HG02678 (cell line): ENCODE results near the gene CCDC74B.
"Not testable (repeated sequence)": the region's sequence is repeated elsewhere in the genome, so short reads cannot be mapped to it uniquely, and the experiment has no call there.

Experiments
- ATAC-seq: cut with Tn5 transposase; IDR thresholded peaks from one replicate; pipeline ENCODE4 v1.9.1; 2021; ENCODE audit warnings: mild to moderate bottlenecking, moderate library complexity; ENCODE audit not compliant: unreplicated experiment

CCDC74B gene

DNA sequence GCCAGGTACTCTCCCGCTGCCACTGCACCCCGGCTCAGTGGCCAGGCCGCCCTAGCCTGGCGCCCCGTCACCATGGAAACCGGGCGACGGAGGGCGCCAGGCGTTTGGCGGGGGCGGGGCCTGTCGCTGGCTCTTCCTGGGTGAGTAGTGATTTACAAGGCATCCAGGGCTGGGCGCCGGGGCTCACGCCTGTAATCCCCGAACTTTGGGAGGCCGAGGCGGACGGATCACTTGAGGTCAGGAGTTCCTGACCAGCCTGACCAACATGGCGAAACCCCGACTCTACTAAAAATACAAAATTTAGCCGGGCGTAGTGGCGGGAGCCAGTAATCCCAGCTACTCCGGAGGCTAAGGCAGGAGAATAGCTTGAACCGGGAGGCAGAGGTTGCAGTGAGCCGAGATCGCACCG is at the start of gene CCDC74B:
CCDC74B (minus strand) TSS at position 107 of the 409 bp plus-strand sequence. CDS start 116 bp downstream, outside the sequence.
- peak; percentile 97 for ATAC-seq

GRCh38 chr2:130193824-130194223 is 48.9 kb upstream of the CCDC74B start:
- ATAC-seq: not testable (repeated sequence)

DNA sequence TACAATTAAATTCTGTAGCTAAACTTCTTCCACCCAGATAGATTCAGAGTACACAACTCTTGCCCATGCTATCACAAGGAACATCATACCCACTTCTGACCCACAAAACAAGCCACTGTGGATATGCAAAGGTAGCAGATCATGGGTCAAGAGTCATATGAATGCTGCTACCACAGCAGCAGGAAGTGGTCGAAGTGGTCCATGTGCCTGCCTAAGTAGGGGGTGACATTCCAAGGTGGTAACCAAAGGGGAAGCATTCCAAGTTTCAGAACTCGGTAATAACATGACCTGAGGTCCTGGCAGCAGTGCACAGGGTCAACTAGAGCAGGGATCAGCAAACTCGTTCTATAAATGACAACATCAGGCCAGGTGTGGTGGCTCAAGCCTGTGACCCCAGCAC is 47.5 kb upstream of the CCDC74B start:
- ATAC-seq: not testable (repeated sequence)

DNA sequence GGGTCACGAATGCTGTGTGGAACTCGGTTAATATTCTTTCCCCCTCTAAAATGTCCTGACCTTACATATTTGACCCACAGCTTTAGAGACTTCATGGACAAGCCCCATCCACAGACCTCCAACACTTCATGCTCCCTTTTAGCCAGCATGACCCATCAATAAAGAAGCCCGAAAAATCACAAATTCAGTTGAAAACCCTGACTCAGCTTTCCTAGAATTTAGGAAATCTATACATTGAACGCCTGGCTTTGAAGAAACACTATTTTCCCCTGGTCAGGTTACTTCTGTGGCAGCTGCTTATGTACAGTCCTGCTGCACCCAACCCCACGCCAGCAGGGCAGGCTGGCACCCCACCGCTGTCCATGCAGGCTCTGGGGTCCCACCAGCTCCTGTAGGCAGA is 46.4 kb upstream of the CCDC74B start:
- not testable (repeated sequence) for ATAC-seq

GRCh38 chr2:130190237-130190636 is 45.3 kb upstream of the CCDC74B start:
- no peak for ATAC-seq

GRCh38 chr2:130188958-130189357 is 44.0 kb upstream of the CCDC74B start:
- ATAC-seq: not testable (repeated sequence)

DNA sequence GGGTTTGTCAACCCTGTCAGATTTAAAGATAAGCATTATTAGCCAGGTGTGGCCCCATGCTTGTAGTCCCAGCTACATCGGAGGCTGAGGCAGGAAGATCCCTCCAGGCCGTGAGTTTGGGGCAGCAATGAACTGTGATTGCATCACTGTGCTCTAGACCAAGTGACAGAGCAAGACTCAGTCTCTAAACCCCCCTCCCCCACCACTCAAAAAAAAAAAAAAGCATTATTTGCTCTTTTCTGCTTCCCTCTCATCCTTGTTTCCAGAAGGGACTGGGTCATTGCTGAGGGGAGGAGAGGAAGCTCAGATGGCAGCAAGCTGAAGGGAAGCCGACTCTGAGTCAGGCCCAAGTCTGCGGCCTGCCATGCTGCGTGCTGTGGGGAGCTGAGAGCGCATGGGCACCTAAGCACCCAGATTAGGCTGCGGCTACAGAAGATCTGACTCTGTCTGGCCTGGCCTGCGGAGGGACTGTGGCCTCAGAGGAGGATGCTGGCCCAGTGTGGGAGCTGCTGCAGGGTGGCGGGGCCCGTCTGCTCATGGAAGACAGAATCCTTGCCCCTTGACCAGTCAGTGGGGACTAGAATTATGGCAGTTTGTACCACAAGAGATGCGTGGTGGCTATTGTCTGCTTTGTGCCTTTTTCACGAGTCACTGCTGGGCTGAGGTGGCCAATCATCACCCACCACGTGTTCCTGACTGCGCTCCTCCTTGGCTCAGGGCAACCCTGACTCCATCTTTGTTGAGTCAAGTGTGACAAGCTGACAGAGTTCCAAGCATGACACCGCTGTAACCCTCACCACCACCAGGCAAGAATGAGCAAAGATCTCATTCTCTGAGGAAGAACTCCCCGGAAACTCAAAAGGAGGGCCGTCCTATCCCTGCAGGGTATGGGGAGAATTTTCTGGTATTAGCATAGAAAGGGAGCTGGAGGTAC is 43.2 kb upstream of the CCDC74B start:
- not testable (repeated sequence) for ATAC-seq

- no peak for ATAC-seq
Measured at GRCh38 chr2:130187268-130187667, 42.4 kb upstream of the CCDC74B start.

DNA sequence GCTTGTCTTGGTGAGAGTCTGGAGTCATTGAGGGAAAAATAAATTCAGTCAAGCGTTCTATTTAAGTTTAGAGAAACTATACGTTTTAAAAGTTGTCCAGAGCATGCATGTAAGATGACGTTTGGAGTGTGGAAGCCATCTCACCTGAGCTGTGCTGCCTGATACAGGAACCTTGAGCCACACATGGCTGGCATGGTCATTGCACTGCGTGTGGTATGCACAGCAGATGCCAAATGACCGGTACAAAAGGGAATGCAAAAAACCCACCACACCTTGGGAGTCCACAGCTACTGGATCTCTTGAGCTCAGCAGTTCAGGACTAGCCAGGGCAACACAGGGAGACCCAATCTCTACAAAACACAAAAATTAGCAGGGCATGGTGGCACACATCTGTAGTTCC is 41.5 kb upstream of the CCDC74B start:
- no peak for ATAC-seq

DNA sequence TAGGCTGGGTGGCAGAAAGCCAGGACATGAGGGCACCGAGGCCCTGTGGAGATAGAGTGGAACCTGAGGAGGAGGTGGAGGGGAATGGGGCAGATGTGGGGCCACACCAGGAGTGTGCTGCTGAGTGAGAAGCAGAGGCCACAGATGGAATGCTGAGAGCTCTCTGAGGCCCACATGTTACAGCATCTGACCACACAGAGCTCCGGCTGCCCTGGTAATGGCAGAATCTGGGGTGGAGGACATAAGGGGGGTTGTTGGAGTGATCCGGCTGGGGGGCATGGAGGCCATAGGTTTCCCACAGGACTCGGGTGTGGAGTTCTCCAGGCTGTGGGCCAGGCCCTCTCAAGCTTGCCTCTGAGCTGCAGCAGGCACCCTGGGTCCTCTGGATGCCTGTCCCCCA is 41.0 kb upstream of the CCDC74B start:
- no peak for ATAC-seq

DNA sequence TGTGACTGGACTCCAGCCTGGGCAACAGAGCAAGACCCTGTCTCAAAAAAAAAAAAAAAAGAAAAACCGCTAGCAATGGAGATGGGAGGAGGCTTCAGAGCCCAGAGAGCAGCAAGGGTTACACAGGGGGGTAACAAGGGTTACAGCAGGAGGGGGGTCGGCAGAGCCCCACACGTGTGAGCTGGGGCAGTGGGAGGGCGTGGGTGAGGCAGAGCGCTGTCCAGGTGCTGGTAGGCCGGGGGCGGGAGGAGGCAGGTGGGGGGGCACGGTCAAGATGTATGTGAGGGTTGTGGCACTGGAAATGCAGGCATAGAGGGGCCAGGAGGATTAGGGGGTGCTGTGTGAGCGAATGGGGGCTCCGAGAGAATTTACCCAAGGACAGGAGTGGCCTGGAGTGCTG is 40.5 kb upstream of the CCDC74B start:
- no peak for ATAC-seq

DNA sequence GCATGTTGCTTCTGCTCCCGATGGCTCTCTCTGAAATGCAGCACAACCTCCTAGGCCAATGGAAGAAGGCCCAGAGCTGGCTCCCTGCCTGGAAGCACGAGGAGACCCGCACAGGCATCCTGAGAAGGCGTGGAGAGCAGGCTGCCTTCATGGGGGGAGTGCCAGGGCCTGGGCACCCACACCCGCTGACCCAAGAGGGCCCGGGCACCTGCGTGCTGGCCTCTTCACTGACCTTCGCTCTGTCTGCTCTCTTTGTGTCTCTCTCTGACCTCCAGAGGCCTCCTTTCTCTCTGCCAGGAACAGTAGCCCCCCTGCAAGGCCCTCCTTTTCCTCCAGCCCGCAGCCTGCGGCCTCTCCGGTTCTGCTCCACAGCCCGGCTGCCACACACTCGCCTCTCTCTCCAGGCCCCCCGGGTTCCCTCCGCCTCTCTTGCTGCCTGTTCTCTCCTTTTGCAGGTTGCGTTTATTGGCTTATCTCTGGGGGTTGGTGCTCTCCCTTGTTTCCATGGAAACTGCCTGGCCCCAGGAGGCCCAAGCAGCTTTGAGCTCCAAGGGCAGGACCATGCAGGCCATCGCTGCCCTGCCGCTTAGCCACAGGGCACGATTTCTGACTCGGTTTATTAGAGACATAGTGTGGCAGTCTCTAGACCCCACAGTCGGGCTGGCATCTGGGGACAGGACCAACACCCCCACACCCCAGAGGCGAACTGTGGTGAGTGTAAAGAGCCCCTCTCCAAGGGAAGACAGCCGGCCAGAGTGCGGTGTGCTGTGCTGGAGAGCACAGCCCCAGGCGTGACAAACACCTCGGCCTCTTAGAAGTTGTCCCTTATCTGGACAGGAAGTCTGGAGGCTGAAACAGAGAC is 38.8 kb upstream of the CCDC74B start:
- ATAC-seq: no peak

- peak; percentile 1 for ATAC-seq
Measured at GRCh38 chr2:130182826-130183511, 38.1 kb upstream of the CCDC74B start.

GRCh38 chr2:130181880-130182682 is 37.2 kb upstream of the CCDC74B start, which contains the start of gene MZT2B:
Gene MZT2B (plus strand): TSS chr2:130182262. CDS start chr2:130182283, 21 bp downstream.
- peak; percentile 84 for ATAC-seq

DNA sequence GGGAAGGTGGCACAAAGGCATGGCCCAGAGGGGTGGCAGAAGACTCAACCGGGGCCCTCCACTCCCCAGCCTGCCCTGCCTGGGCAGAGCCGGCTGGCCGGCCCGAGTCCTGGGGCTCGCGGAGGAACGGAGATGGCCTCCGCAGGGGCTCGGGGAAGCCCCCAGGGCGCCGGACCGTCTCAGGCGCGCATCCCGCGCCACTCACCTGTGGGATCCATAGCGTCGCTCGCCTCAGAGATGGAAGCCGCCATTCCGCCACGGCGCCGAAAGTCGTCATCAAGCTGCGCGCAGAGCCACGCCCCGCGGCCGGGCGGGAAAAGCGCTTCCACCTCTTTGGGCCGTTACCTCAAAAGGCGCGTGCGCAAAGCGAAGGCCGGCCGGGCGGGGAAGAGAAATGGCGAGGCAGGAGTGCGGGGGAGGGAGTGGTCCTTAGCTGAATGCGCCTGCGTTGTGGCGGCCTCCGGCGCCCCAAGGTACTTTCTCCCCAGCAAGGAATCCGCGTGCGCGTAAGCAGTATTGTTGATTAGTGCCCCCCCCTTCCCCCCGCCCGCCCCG is 36.5 kb upstream of the CCDC74B start, which contains the start of gene SMPD4:
SMPD4 (minus strand) TSS at position 278 of the 555 bp plus-strand sequence. CDS start 5,010 bp downstream, outside the sequence.
- ATAC-seq: peak; percentile 57

DNA sequence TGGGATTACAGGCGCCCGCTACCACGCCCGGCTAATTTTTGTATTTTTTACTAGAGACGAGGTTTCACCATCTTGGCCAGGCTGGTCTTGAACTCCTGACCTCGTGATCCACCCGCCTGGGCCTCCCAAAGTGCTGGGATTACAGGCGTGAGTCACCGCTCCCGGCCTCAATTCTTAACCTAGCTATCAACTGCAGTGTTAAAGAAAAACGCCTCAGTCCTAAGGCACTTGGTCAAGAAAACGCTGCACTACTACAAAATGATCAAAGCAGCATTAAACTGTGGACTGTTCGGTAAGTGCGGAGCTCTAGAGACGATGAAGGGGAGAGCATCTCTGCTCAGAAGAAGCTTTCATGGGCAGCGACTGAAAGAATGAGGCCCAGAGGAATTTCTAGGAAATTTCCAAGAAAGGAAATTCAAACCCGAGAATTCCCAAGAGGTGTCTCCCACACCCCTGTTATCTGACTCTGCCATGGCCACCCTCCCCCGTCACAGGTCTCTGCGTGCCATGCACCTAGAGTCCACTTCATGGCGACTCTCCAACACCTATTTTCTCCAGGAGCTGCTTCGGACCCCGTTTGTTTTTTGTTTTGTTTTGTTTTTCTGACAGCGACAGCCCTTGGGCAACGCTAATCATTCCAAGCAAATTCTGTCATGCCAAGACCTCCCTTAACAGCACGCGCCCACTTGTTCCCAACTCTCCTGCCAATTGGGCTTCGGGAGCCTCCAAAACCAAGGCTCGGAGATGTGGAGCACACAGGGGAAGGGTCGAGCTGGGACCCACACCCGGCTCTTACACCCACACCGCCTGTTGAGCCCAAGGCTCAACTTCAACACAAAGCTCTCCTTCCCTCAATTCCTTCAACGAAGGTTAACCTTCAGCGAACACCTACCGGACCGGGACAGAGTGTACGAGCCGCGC is 35.8 kb upstream of the CCDC74B start:
- ATAC-seq: not testable (repeated sequence)

- peak; percentile 62 for ATAC-seq
Measured at GRCh38 chr2:130174866-130175265, 30.0 kb upstream of the CCDC74B start.

- ATAC-seq: no peak
Measured at GRCh38 chr2:130169896-130170295, 25.0 kb upstream of the CCDC74B start.
